ENCODE results near the gene JAKMIP2. TPM values are rescaled to one million over a fixed set of nuclear protein-coding genes. Genes with fewer than 3 reads are reported as not detected.

JAKMIP2 gene
- total and polyA plus RNA-seq, 2 donors (not counting 1 experiment from before 2014, with no cell fraction given): 1.3 to 6.5 TPM

- Histone ChIP-seq H3K79me2 (ENCODE audit: control insufficient read depth, insufficient read depth, low read length) (no peaks in the 10 kb centered on the region), H3K4me3 (replicated peaks in 1 of 4; ENCODE audit: control extremely low read depth in 1 of 4, insufficient read depth in 1 of 4, low read depth in 3 of 4, low read length in 4 of 4) (no peak overlapping the region), H3K9me3 (ENCODE audit: control insufficient read depth, insufficient read depth, low read depth, low read length) (no peaks in the 10 kb centered on the region), H3K4me2 (ENCODE audit: extremely low read depth, insufficient read depth, low read length) (no peak overlapping the region), H2AFZ (ENCODE audit: low read length) (no peak overlapping the region), H3K27me3 (ENCODE audit: control insufficient read depth, insufficient read depth, low read length) (no peaks in the 10 kb centered on the region), H3K4me1 (ENCODE audit: control insufficient read depth, extremely low read depth, insufficient read depth, low read length) (no peaks in the 10 kb centered on the region), H3K27ac (ENCODE audit: insufficient read depth, low read length) (no peak overlapping the region), H4K20me1 (ENCODE audit: control insufficient read depth, extremely low read depth, insufficient read depth, low read length) (no peaks in the 10 kb centered on the region), H3K9ac (ENCODE audit: insufficient read depth, low read length) (no peak overlapping the region), H3K36me3 (ENCODE audit: control insufficient read depth, insufficient read depth, low read length) (no peaks in the 10 kb centered on the region)
- DNase-seq (ENCODE audit: low read depth in 2 of 2): no peak
- TF ChIP-seq CTCF (conservative IDR thresholded peaks at IDR 0.05 in 1 of 2, IDR thresholded peaks at IDR 0.05 in 1 of 2; ENCODE audit: low read depth in 1 of 2, low read length in 2 of 2) (no peak), EZH2 (IDR thresholded peaks at IDR 0.05; ENCODE audit: low read length, missing control alignments) (no peak)
Observed at GRCh38 chr5:147760086-147760875, 22.2 kb downstream of the JAKMIP2 start.

GRCh38 chr5:147759441-147759840, 23.1 kb downstream of the JAKMIP2 start:
- DNase-seq (ENCODE audit: low read depth in 2 of 2): no peak
- Histone ChIP-seq H3K27me3 (ENCODE audit: control insufficient read depth, insufficient read depth, low read length) (no peaks in the 10 kb centered on the region), H3K36me3 (ENCODE audit: control insufficient read depth, insufficient read depth, low read length) (no peaks in the 10 kb centered on the region), H3K9me3 (ENCODE audit: control insufficient read depth, insufficient read depth, low read depth, low read length) (no peaks in the 10 kb centered on the region), H3K4me1 (ENCODE audit: control insufficient read depth, extremely low read depth, insufficient read depth, low read length) (no peaks in the 10 kb centered on the region), H3K27ac (ENCODE audit: insufficient read depth, low read length) (no peak overlapping the region), H3K4me3 (replicated peaks in 1 of 4; ENCODE audit: control extremely low read depth in 1 of 4, insufficient read depth in 1 of 4, low read depth in 3 of 4, low read length in 4 of 4) (no peak overlapping the region), H2AFZ (ENCODE audit: low read length) (no peak overlapping the region), H3K9ac (ENCODE audit: insufficient read depth, low read length) (no peak overlapping the region), H4K20me1 (ENCODE audit: control insufficient read depth, extremely low read depth, insufficient read depth, low read length) (no peaks in the 10 kb centered on the region), H3K4me2 (ENCODE audit: extremely low read depth, insufficient read depth, low read length) (no peak overlapping the region), H3K79me2 (ENCODE audit: control insufficient read depth, insufficient read depth, low read length) (no peaks in the 10 kb centered on the region)
- no peak for TF ChIP-seq CTCF (conservative IDR thresholded peaks at IDR 0.05 in 1 of 2, IDR thresholded peaks at IDR 0.05 in 1 of 2; ENCODE audit: low read depth in 1 of 2, low read length in 2 of 2)
- no peak for TF ChIP-seq EZH2 (IDR thresholded peaks at IDR 0.05; ENCODE audit: low read length, missing control alignments)

- Histone ChIP-seq H3K27ac (ENCODE audit: insufficient read depth, low read length) (no peak overlapping the region), H3K27me3 (ENCODE audit: control insufficient read depth, insufficient read depth, low read length) (no peaks in the 10 kb centered on the region), H3K36me3 (ENCODE audit: control insufficient read depth, insufficient read depth, low read length) (no peaks in the 10 kb centered on the region), H3K4me3 (replicated peaks in 1 of 4; ENCODE audit: control extremely low read depth in 1 of 4, insufficient read depth in 1 of 4, low read depth in 3 of 4, low read length in 4 of 4) (no peak overlapping the region), H3K79me2 (ENCODE audit: control insufficient read depth, insufficient read depth, low read length) (no peaks in the 10 kb centered on the region), H3K9me3 (ENCODE audit: control insufficient read depth, insufficient read depth, low read depth, low read length) (no peaks in the 10 kb centered on the region), H3K4me2 (ENCODE audit: extremely low read depth, insufficient read depth, low read length) (no peak overlapping the region), H3K9ac (ENCODE audit: insufficient read depth, low read length) (no peak overlapping the region), H3K4me1 (ENCODE audit: control insufficient read depth, extremely low read depth, insufficient read depth, low read length) (no peaks in the 10 kb centered on the region), H2AFZ (ENCODE audit: low read length) (no peak overlapping the region), H4K20me1 (ENCODE audit: control insufficient read depth, extremely low read depth, insufficient read depth, low read length) (no peaks in the 10 kb centered on the region)
- TF ChIP-seq CTCF (conservative IDR thresholded peaks at IDR 0.05 in 1 of 2, IDR thresholded peaks at IDR 0.05 in 1 of 2; ENCODE audit: low read depth in 1 of 2, low read length in 2 of 2): no peak
- no peak for TF ChIP-seq EZH2 (IDR thresholded peaks at IDR 0.05; ENCODE audit: low read length, missing control alignments)
- DNase-seq (ENCODE audit: low read depth in 2 of 2): no peak
Observed at GRCh38 chr5:147756566-147756965, 26.0 kb downstream of the JAKMIP2 start.
